H9 (cell line): ENCODE results near the gene CD93. TPM values are rescaled to one million over a fixed set of nuclear protein-coding genes. Genes with fewer than 3 reads are reported as not detected.

ENCODE experiments used
- DNase-seq: peaks from one replicate; pipeline ENCODE4 v3.0.0-alpha.2; 2017
- H2AFZ ChIP-seq: one replicate; pipeline ENCODE4 v1.6.1; 2013; ENCODE audit warnings: mild to moderate bottlenecking, low read length, control low read depth, moderate library complexity
- H2AK5ac ChIP-seq: 2 replicates; pipeline ENCODE4 v1.6.1; 2013; ENCODE audit warnings: low read length, control low read depth, mixed read lengths; ENCODE audit not compliant: insufficient read length
- H2BK120ac ChIP-seq: one replicate; pipeline ENCODE4 v1.6.1; 2013; ENCODE audit warnings: low read depth, mild to moderate bottlenecking, low read length, control low read depth, inconsistent platforms; ENCODE audit not compliant: poor library complexity, severe bottlenecking
- H2BK12ac ChIP-seq: 2 replicates; pipeline ENCODE4 v1.6.1; 2013; ENCODE audit warnings: low read length, control low read depth, mixed read lengths, low read depth; ENCODE audit not compliant: insufficient read length
- H2BK15ac ChIP-seq: 2 replicates; pipeline ENCODE4 v1.6.1; 2013; ENCODE audit warnings: low read depth, low read length, control low read depth
- H2BK20ac ChIP-seq: one replicate; pipeline ENCODE4 v1.6.1; 2013; ENCODE audit warnings: low read depth, mild to moderate bottlenecking, low read length, control low read depth, inconsistent platforms; ENCODE audit not compliant: poor library complexity, severe bottlenecking
- H2BK5ac ChIP-seq: 2 replicates; pipeline ENCODE4 v1.6.1; 2013; ENCODE audit warnings: low read length, control low read depth, mixed read lengths; ENCODE audit not compliant: insufficient read length
- H3K14ac ChIP-seq: 2 replicates; pipeline ENCODE4 v1.6.1; 2013; ENCODE audit warnings: low read length, control low read depth; ENCODE audit not compliant: insufficient read depth
- H3K18ac ChIP-seq: 2 replicates; pipeline ENCODE4 v1.6.1; 2013; ENCODE audit warnings: low read depth, mild to moderate bottlenecking, mixed read lengths, low read length, control low read depth; ENCODE audit not compliant: insufficient read length
- H3K23ac ChIP-seq: 2 replicates; pipeline ENCODE4 v1.6.1; 2013; ENCODE audit warnings: low read length, control low read depth, mixed read lengths, low read depth; ENCODE audit not compliant: insufficient read length
- H3K23me2 ChIP-seq: 2 replicates; pipeline ENCODE4 v1.6.1; 2013; ENCODE audit warnings: low read depth, mild to moderate bottlenecking, mixed read lengths, low read length, control low read depth; ENCODE audit not compliant: insufficient read length, poor library complexity, severe bottlenecking
- H3K27ac ChIP-seq: 2 replicates; pipeline ENCODE4 v1.5.1; 2013; ENCODE audit warnings: low read length, control low read depth, mixed read lengths, low read depth; ENCODE audit not compliant: insufficient read length
- H3K27me3 ChIP-seq: 2 replicates; pipeline ENCODE4 v1.6.1; 2013; ENCODE audit warnings: low read length, control low read depth, inconsistent platforms; ENCODE audit not compliant: insufficient read depth
- H3K4ac ChIP-seq: 2 replicates; pipeline ENCODE4 v1.6.1; 2013; ENCODE audit warnings: low read depth, mild to moderate bottlenecking, control low read depth, inconsistent platforms, low read length, moderate library complexity
- H3K4me1 ChIP-seq: 2 replicates; pipeline ENCODE4 v1.6.1; 2013; ENCODE audit warnings: low read length, control low read depth, inconsistent platforms; ENCODE audit not compliant: insufficient read depth
- H3K4me2 ChIP-seq: 2 replicates; pipeline ENCODE4 v1.6.1; 2013; ENCODE audit warnings: low read length, control low read depth, mixed read lengths; ENCODE audit not compliant: insufficient read length, insufficient read depth
- H3K56ac ChIP-seq: 2 replicates; pipeline ENCODE4 v1.6.1; 2013; ENCODE audit warnings: low read depth, mild to moderate bottlenecking, mixed read lengths, low read length, control low read depth; ENCODE audit not compliant: insufficient read length
- H3K79me1 ChIP-seq: 2 replicates; pipeline ENCODE4 v1.6.1; 2013; ENCODE audit warnings: low read depth, mild to moderate bottlenecking, moderate library complexity, low read length, control low read depth, inconsistent platforms; ENCODE audit not compliant: insufficient read depth, poor library complexity, severe bottlenecking
- H3K79me2 ChIP-seq: 2 replicates; pipeline ENCODE4 v1.6.1; 2013; ENCODE audit warnings: low read length, control low read depth, inconsistent platforms; ENCODE audit not compliant: insufficient read depth
- H3K9ac ChIP-seq: 2 replicates; pipeline ENCODE4 v1.6.1; 2013; ENCODE audit warnings: low read length, control low read depth, mixed read lengths; ENCODE audit not compliant: insufficient read length; ENCODE audit errors: extremely low read depth
- H3K9me3 ChIP-seq: one replicate; pipeline ENCODE4 v1.6.1; 2013; ENCODE audit warnings: low read depth, low read length, inconsistent platforms; ENCODE audit not compliant: control insufficient read depth
- H3T11ph ChIP-seq: one replicate; pipeline ENCODE4 v1.6.1; 2013; ENCODE audit warnings: mild to moderate bottlenecking, low read length, control low read depth, inconsistent platforms
- H4K20me1 ChIP-seq: one replicate; pipeline ENCODE4 v1.6.1; 2013; ENCODE audit not compliant: control insufficient read depth, insufficient read length, insufficient read depth
- H4K5ac ChIP-seq: 2 replicates; pipeline ENCODE4 v1.6.1; 2013; ENCODE audit warnings: low read depth, mild to moderate bottlenecking, mixed read lengths, low read length, control low read depth; ENCODE audit not compliant: insufficient read length
- H4K8ac ChIP-seq: replicated peaks from 2 replicates; pipeline ENCODE4 v1.6.1; 2013; ENCODE audit warnings: low read length, control low read depth, mixed read lengths, low read depth; ENCODE audit not compliant: insufficient read length
- H4K91ac ChIP-seq: 2 replicates; pipeline ENCODE4 v1.6.1; 2013; ENCODE audit warnings: low read depth, mild to moderate bottlenecking, moderate library complexity, mixed read lengths, low read length, control low read depth; ENCODE audit not compliant: insufficient read length
- H3K27ac Mint-ChIP-seq, 3 experiments: 2 replicates in 2 of 3; 3 replicates in 1 of 3; pipeline ENCODE4 v1.8.0; 2020 to 2021; ENCODE audit warnings: mixed read lengths in 3 of 3, mild to moderate bottlenecking in 1 of 3, moderate library complexity in 1 of 3
- H3K27me3 Mint-ChIP-seq: 2 replicates; pipeline ENCODE4 v1.8.0; 2021; ENCODE audit warnings: low read depth, mild to moderate bottlenecking, moderate library complexity, mixed read lengths
- H3K36me3 Mint-ChIP-seq, 3 experiments: 2 replicates in 2 of 3; 3 replicates in 1 of 3; pipeline ENCODE4 v1.8.0; 2020 to 2021; ENCODE audit warnings: low read depth in 3 of 3, mixed read lengths in 3 of 3; ENCODE audit not compliant: insufficient read depth in 1 of 3
- H3K4me1 Mint-ChIP-seq, 2 experiments: 2 replicates each; pipeline ENCODE4 v1.8.0; 2020; ENCODE audit warnings: mixed read lengths in 2 of 2
- H3K4me3 Mint-ChIP-seq, 2 experiments: 2 replicates in 1 of 2; 3 replicates in 1 of 2; pipeline ENCODE4 v1.8.0; 2020 to 2021; ENCODE audit warnings: mild to moderate bottlenecking in 2 of 2, mixed read lengths in 2 of 2, moderate library complexity in 1 of 2
- H3K9me3 Mint-ChIP-seq, 2 experiments: 2 replicates in 1 of 2; 3 replicates in 1 of 2; pipeline ENCODE4 v1.8.0; 2020; ENCODE audit warnings: mild to moderate bottlenecking in 2 of 2, mixed read lengths in 2 of 2, moderate library complexity in 1 of 2
- CTCF ChIP-seq: fragments of 200-600 bp; sonication (generic); conservative IDR thresholded peaks from 3 replicates; pipeline ENCODE4 v1.8.0; 2021; ENCODE audit warnings: antibody characterized with exemption, mild to moderate bottlenecking
- WGBS: extraction: QIAGEN DNeasy Blood & Tissue Kit; methylation state at CpG from one replicate; pipeline ENCODE4 v1.1.7; 2013; ENCODE audit warnings: missing lambda C conversion rate, low lambda C conversion rate, mixed read lengths; ENCODE audit not compliant: insufficient read length; ENCODE audit errors: extremely low coverage; 5-methylcytosine and 5-hydroxymethylcytosine counted together
- total RNA-seq: library from RNA; stranded (reverse); gene quantifications from 2 replicates; pipeline ENCODE4 v1.2.1, GENCODE V29; 2021

CD93 gene
- total RNA-seq, 1 experiment from 2014 or later: not detected

- Mint-ChIP-seq H3K27ac (no peak overlapping the region), H3K9me3 (peaks cover 2 to 4% of the 10 kb centered on the region in 2 experiments; a peak in 3 of 5 replicates), H3K36me3 (peaks cover 0 to 3% (median 1%) of the 10 kb centered on the region in 3 experiments; a peak in 2 of 7 replicates), H3K4me3 (peak overlapping the region; percentile 81 to 87), H3K27me3 (peaks cover 89% of the 10 kb centered on the region), H3K4me1 (peaks cover 16 to 25% of the 10 kb centered on the region in 2 experiments)
- H2AK5ac ChIP-seq: no peak overlapping the region
- H2AFZ ChIP-seq: no peak overlapping the region
- H3K4me2 ChIP-seq: peak overlapping the region; percentile 66
- no peak overlapping the region for H2BK5ac ChIP-seq
- no peaks in the 10 kb centered on the region for H4K20me1 ChIP-seq
- H3T11ph ChIP-seq: no peak overlapping the region
- no peak overlapping the region for H2BK12ac ChIP-seq
- peak; percentile 58 for DNase-seq
- no peak overlapping the region for H4K5ac ChIP-seq
- H4K8ac ChIP-seq: no peak overlapping the region
- H2BK20ac ChIP-seq: no peak overlapping the region
- H3K18ac ChIP-seq: no peak overlapping the region
- H3K27ac ChIP-seq: no peak overlapping the region
- no peaks in the 10 kb centered on the region for H3K79me2 ChIP-seq
- no peaks in the 10 kb centered on the region for H3K79me1 ChIP-seq
- no peak overlapping the region for H4K91ac ChIP-seq
- no peak overlapping the region for H3K9ac ChIP-seq
- H2BK15ac ChIP-seq: no peak overlapping the region
- H3K27me3 ChIP-seq: peaks cover 26% of the 10 kb centered on the region; the same call in 1 of the 2 replicates
- no peak overlapping the region for H3K4ac ChIP-seq
- H3K23ac ChIP-seq: no peak overlapping the region
- H3K9me3 ChIP-seq: no peaks in the 10 kb centered on the region
- H3K56ac ChIP-seq: no peak overlapping the region
- TF ChIP-seq CTCF: no peak
- WGBS: no CpG with 5 or more reads among the region's 48 CpGs
- no peak overlapping the region for H3K14ac ChIP-seq
- H2BK120ac ChIP-seq: no peak overlapping the region
- H3K23me2 ChIP-seq: peaks cover 24% of the 10 kb centered on the region
- 0 out of 2 replicates have a peak, but pooled peaks cover 3% of the 10 kb centered on the region for H3K4me1 ChIP-seq
Observed at GRCh38 chr20:23050076-23050838, 35.9 kb downstream of the CD93 start.
